ENCODE data around the gene GRIK4.

GRIK4 gene

DNA sequence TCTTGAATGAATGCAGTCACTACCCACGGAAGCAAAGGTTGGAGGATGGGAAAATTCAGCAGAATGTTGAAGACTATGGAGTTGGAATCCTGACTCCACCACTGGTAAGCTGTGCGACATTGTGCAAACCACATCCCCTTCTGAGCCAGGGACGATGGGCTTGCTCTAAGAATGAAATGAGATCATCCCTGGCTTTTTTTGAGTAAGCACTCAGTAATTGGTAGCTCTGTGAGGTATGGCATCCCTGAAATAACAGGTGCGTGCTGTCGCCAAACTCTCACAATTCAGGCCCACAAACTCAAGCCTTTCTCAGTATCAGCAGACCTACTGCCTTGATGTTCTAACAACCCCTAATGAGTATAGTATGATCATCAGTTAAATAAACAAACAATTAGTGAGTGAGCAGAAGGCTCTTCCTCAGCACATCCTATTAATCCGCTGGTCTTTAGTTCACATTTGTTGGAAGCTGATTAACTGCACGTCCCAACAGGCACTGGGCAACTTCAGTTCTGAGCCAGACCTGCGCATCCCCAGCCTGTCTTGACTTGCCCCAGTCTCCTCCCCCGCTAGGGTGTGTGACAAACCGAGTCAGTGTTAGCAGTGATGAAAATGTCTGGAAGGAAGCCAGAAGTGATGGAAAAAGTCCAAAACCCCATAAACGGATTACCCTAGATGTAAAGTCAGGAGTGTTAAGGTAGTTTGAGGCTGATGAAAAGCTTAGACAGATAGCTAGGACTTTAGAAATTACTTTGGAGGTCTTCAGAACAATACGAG, 235.5 kb downstream of the GRIK4 start:
- no peaks in the 10 kb centered on the region for H3K36me3 ChIP-seq (ENCODE audit: insufficient read depth)
- H3K9ac ChIP-seq: no peak overlapping the region
- no peaks in the 10 kb centered on the region for H3K4me1 ChIP-seq (ENCODE audit: low read depth, poor library complexity, severe bottlenecking)
- no peaks in the 10 kb centered on the region for H3K27me3 ChIP-seq (ENCODE audit: insufficient read depth, low read depth)
- no peaks in the 10 kb centered on the region for H3K79me2 ChIP-seq (ENCODE audit: insufficient read depth, low read depth)
- no peak overlapping the region for H3K4me3 ChIP-seq (IDR thresholded peaks at IDR 0.05; ENCODE audit: insufficient read depth, low read depth, low read length)
- no peak overlapping the region for H2AFZ ChIP-seq (ENCODE audit: low read depth)
- H3K4me2 ChIP-seq: no peak overlapping the region
- H4K20me1 ChIP-seq (ENCODE audit: insufficient read depth): no peaks in the 10 kb centered on the region
- TF ChIP-seq, protein P1, sequence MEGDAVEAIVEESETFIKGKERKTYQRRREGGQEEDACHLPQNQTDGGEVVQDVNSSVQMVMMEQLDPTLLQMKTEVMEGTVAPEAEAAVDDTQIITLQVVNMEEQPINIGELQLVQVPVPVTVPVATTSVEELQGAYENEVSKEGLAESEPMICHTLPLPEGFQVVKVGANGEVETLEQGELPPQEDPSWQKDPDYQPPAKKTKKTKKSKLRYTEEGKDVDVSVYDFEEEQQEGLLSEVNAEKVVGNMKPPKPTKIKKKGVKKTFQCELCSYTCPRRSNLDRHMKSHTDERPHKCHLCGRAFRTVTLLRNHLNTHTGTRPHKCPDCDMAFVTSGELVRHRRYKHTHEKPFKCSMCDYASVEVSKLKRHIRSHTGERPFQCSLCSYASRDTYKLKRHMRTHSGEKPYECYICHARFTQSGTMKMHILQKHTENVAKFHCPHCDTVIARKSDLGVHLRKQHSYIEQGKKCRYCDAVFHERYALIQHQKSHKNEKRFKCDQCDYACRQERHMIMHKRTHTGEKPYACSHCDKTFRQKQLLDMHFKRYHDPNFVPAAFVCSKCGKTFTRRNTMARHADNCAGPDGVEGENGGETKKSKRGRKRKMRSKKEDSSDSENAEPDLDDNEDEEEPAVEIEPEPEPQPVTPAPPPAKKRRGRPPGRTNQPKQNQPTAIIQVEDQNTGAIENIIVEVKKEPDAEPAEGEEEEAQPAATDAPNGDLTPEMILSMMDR (conservative IDR thresholded peaks at IDR 0.05; ENCODE audit: low read depth, low read length): no peak
- H3K27ac ChIP-seq: no peak overlapping the region

DNA sequence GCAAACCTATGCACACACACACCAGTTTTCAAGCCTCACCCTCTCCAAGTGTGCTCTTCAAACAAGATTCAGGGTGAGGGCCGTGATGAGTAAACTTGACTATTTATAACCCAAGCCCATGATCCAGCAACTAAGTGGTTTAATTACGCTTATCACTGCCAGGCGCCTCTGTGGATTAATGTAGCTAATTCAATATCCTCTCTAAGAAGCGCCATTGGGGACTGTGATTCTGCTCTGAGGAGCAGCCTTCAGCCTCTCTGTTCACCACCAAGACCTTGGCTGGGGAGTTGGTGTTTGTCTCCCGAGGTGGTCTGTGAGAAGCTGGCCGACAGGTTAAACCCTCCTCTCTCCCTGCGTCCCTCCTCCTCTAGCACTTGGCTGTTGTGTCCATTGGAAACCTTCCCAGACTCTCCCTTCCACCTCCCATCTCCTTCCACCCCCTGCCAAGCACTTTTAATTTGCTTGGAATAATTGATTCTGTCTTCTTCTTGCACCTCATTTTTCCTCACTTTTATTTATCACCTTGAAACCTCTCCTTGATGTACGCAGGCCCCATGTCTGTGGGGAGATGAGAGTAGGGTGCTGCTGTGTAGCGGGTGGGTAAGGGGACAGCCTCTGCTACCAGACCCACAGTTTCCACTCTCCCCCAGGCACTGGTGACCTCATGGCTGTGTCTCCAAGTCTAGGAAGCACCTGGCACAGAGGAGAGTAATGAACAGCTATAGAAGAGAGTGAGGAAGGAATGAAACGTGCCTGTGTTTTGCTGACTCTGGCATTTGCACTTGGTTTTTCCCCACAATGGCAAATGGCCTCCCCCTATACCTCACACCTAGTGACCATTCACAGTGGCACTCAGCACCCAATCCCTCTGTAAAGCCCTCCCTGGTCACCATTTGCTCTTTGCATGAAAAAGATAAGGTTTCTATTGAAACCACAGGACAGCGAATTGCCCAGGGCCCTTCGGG, 236.6 kb downstream of the GRIK4 start:
- Histone ChIP-seq H3K79me2 (ENCODE audit: insufficient read depth, low read depth) (no peaks in the 10 kb centered on the region), H3K36me3 (ENCODE audit: insufficient read depth) (no peaks in the 10 kb centered on the region), H4K20me1 (ENCODE audit: insufficient read depth) (no peaks in the 10 kb centered on the region), H3K27ac (no peak overlapping the region), H3K4me3 (IDR thresholded peaks at IDR 0.05; ENCODE audit: insufficient read depth, low read depth, low read length) (no peak overlapping the region), H3K4me2 (no peak overlapping the region), H3K9ac (no peak overlapping the region), H3K27me3 (ENCODE audit: insufficient read depth, low read depth) (no peaks in the 10 kb centered on the region), H3K4me1 (ENCODE audit: low read depth, poor library complexity, severe bottlenecking) (no peaks in the 10 kb centered on the region), H2AFZ (ENCODE audit: low read depth) (no peak overlapping the region)
- TF ChIP-seq, protein P1 (conservative IDR thresholded peaks at IDR 0.05; ENCODE audit: low read depth, low read length): no peak

DNA sequence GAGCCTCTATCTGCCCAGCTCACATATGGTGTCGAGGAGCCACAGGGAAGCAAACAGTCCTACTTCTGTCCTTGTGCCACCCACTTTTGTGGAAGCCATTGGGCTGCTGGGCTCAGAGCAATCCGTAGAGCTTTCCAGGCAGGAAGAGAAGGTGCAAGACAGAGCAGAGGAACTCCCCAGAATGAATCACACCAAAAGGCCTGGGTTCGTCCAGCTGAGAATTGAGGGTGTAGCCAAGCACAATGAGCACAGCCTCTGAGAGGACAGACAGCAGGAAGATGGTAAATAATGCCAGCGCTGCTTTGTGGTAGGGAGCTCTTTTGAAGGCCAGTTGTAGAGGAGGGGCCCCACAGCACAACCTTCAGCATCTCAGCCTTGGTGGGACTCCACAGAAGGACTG, 237.8 kb downstream of the GRIK4 start:
- H3K27me3 ChIP-seq (ENCODE audit: insufficient read depth, low read depth): no peaks in the 10 kb centered on the region
- no peak overlapping the region for H3K9ac ChIP-seq
- H2AFZ ChIP-seq (ENCODE audit: low read depth): no peak overlapping the region
- H3K4me2 ChIP-seq: no peak overlapping the region
- H3K79me2 ChIP-seq (ENCODE audit: insufficient read depth, low read depth): no peaks in the 10 kb centered on the region
- TF ChIP-seq, protein P1 (conservative IDR thresholded peaks at IDR 0.05; ENCODE audit: low read depth, low read length): no peak
- H3K4me1 ChIP-seq (ENCODE audit: low read depth, poor library complexity, severe bottlenecking): no peaks in the 10 kb centered on the region
- no peaks in the 10 kb centered on the region for H4K20me1 ChIP-seq (ENCODE audit: insufficient read depth)
- no peak overlapping the region for H3K4me3 ChIP-seq (IDR thresholded peaks at IDR 0.05; ENCODE audit: insufficient read depth, low read depth, low read length)
- no peak overlapping the region for H3K27ac ChIP-seq
- H3K36me3 ChIP-seq (ENCODE audit: insufficient read depth): no peaks in the 10 kb centered on the region

DNA sequence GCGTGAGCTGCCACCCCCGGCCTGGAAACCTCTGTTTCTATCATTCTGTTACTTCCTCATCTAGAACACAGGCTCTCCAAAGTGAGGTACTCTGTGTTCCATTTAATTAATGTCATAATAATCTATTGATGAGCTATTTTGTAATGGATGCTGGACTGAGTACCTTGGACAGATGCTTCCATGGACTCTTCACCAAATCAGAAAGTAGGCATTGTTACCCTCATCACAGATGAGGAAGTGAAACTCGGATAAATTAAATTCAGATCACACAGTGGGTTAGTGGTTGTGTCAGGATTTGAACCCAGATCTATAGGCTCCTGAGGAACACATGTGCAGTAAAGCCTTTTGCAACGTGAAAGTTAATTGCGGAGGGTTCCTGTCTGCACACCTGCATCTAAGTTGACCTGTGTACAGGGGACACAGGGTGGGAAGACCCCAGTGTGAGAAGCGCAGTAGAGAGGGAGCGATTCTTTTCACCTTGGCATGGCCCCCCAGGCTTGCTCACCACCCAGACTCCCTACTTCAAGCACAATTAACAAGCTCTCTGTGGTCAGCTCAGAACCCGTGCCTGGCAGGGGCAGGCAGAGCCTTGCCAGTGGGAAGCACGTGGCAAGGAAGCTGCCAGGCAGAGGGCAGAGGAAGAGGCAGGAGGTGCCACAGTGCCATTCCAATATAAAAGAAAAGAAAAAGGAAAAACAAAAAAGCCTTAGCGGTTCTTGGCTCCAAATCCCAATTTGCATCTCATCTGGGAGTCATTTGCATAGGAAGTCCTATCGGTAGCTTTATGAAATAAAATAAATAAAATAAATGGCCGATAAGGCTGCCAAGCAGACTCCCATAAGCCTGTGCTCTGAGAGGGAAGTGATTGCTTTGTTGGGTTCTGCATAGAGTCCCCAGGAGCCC, 239.3 kb downstream of the GRIK4 start:
- Histone ChIP-seq H3K4me3 (IDR thresholded peaks at IDR 0.05; ENCODE audit: insufficient read depth, low read depth, low read length) (no peak overlapping the region), H3K79me2 (ENCODE audit: insufficient read depth, low read depth) (no peaks in the 10 kb centered on the region), H3K4me1 (ENCODE audit: low read depth, poor library complexity, severe bottlenecking) (no peaks in the 10 kb centered on the region), H2AFZ (ENCODE audit: low read depth) (no peak overlapping the region), H3K4me2 (no peak overlapping the region), H4K20me1 (ENCODE audit: insufficient read depth) (no peaks in the 10 kb centered on the region), H3K27me3 (ENCODE audit: insufficient read depth, low read depth) (no peaks in the 10 kb centered on the region), H3K9ac (no peak overlapping the region), H3K27ac (no peak overlapping the region), H3K36me3 (ENCODE audit: insufficient read depth) (no peaks in the 10 kb centered on the region)
- TF ChIP-seq, protein P1 (conservative IDR thresholded peaks at IDR 0.05; ENCODE audit: low read depth, low read length): no peak
